ENCODE measurements around the gene KLHL13.

The KLHL13 gene

GRCh38 chrX:117871796-117872195, 244.8 kb downstream of the KLHL13 start:
- POLR2A ChIA-PET (ENCODE audit: low non-redundant PET), result no interaction called here
- no peak overlapping the region for H3K27ac ChIP-seq
- DNase-seq (ENCODE audit: low spot score), result no peak
- TF ChIP-seq CTCF (conservative IDR thresholded peaks at IDR 0.05; ENCODE audit: low read depth), result no peak
- CTCF ChIA-PET, result no interaction called here

DNA sequence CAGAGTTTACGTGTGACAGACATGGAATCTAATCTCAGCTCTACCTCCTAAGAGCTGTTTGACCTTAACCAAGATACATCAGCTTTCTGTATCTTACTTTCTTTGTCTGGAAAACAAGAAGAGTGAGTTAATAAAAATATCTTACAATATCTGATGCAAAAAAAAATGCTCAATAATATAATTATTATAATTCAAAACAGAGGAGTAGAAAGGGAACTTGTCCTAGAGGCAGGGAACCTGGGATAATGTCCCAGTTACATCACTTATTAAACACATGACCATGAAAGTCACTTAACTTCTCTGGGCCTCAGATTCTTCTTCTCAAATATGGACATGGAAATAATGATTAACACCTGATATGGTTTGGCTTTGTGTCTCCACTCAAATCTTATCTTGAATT, 256.1 kb downstream of the KLHL13 start:
- H3K27ac ChIP-seq, result no peak overlapping the region
- ChIA-PET POLR2A (ENCODE audit: low non-redundant PET) (interaction anchor here (0.6 kb wide), 1 partner anchor 154 kb away, joined by 4 read pairs; no protein-coding TSS in a partner anchor), CTCF (no interaction called here)
- no peak for DNase-seq (ENCODE audit: low spot score)
- no peak for TF ChIP-seq CTCF (conservative IDR thresholded peaks at IDR 0.05; ENCODE audit: low read depth)

- no peak overlapping the region for H3K27ac ChIP-seq
- TF ChIP-seq CTCF (conservative IDR thresholded peaks at IDR 0.05; ENCODE audit: low read depth), result no peak
- DNase-seq (ENCODE audit: low spot score), result no peak
- CTCF ChIA-PET, result no interaction called here
- POLR2A ChIA-PET (ENCODE audit: low non-redundant PET), result no interaction called here
These were observed 261.8 kb downstream of the KLHL13 start for GRCh38 chrX:117854806-117855205.

GRCh38 chrX:117851025-117851424, 265.6 kb downstream of the KLHL13 start:
- no peak for TF ChIP-seq CTCF (conservative IDR thresholded peaks at IDR 0.05; ENCODE audit: low read depth)
- POLR2A ChIA-PET (ENCODE audit: low non-redundant PET), result no interaction called here
- CTCF ChIA-PET, result interaction anchor here (0.6 kb wide), 3 partner anchors 43 to 1400 kb away, joined by 3 to 7 read pairs (median 5); no protein-coding TSS in a partner anchor
- DNase-seq (ENCODE audit: low spot score), result no peak
- no peak overlapping the region for H3K27ac ChIP-seq

Measured in RWPE1 (cell line).